ENCODE results near the gene PSMD1. TPM values are rescaled to one million over a fixed set of nuclear protein-coding genes. Genes with fewer than 3 reads are reported as not detected.
A peak's percentile ranks its signal among the peaks of the same experiment; 100 is the strongest.

The PSMD1 gene
- total and polyA plus RNA-seq, 2 experiments from 2014 or later, result 148 to 177 TPM

DNA sequence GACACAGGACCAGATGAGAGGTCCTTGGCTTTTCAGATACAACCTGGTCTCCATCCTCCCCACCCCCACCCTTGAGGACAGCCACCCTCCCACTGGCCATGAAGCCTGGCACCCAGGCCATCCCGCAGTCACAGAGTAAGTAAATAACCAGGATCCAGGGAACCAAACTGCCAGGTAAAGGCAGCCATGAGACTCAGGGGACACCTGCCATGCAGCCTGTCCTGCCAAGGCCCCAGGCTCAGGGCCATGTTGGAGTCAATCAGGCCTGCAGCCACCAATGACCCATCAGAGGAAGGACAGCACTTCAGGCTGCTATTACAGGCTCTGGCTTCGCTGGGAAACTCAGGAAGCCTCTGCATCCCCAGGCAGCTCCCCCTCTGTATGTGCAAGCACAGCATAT lies 45.1 kb upstream of the PSMD1 start (continued):
- TF ChIP-seq JUNB (IDR thresholded peaks at IDR 0.05; ENCODE audit: unreplicated experiment), result no peak
- TF ChIP-seq, protein P1, sequence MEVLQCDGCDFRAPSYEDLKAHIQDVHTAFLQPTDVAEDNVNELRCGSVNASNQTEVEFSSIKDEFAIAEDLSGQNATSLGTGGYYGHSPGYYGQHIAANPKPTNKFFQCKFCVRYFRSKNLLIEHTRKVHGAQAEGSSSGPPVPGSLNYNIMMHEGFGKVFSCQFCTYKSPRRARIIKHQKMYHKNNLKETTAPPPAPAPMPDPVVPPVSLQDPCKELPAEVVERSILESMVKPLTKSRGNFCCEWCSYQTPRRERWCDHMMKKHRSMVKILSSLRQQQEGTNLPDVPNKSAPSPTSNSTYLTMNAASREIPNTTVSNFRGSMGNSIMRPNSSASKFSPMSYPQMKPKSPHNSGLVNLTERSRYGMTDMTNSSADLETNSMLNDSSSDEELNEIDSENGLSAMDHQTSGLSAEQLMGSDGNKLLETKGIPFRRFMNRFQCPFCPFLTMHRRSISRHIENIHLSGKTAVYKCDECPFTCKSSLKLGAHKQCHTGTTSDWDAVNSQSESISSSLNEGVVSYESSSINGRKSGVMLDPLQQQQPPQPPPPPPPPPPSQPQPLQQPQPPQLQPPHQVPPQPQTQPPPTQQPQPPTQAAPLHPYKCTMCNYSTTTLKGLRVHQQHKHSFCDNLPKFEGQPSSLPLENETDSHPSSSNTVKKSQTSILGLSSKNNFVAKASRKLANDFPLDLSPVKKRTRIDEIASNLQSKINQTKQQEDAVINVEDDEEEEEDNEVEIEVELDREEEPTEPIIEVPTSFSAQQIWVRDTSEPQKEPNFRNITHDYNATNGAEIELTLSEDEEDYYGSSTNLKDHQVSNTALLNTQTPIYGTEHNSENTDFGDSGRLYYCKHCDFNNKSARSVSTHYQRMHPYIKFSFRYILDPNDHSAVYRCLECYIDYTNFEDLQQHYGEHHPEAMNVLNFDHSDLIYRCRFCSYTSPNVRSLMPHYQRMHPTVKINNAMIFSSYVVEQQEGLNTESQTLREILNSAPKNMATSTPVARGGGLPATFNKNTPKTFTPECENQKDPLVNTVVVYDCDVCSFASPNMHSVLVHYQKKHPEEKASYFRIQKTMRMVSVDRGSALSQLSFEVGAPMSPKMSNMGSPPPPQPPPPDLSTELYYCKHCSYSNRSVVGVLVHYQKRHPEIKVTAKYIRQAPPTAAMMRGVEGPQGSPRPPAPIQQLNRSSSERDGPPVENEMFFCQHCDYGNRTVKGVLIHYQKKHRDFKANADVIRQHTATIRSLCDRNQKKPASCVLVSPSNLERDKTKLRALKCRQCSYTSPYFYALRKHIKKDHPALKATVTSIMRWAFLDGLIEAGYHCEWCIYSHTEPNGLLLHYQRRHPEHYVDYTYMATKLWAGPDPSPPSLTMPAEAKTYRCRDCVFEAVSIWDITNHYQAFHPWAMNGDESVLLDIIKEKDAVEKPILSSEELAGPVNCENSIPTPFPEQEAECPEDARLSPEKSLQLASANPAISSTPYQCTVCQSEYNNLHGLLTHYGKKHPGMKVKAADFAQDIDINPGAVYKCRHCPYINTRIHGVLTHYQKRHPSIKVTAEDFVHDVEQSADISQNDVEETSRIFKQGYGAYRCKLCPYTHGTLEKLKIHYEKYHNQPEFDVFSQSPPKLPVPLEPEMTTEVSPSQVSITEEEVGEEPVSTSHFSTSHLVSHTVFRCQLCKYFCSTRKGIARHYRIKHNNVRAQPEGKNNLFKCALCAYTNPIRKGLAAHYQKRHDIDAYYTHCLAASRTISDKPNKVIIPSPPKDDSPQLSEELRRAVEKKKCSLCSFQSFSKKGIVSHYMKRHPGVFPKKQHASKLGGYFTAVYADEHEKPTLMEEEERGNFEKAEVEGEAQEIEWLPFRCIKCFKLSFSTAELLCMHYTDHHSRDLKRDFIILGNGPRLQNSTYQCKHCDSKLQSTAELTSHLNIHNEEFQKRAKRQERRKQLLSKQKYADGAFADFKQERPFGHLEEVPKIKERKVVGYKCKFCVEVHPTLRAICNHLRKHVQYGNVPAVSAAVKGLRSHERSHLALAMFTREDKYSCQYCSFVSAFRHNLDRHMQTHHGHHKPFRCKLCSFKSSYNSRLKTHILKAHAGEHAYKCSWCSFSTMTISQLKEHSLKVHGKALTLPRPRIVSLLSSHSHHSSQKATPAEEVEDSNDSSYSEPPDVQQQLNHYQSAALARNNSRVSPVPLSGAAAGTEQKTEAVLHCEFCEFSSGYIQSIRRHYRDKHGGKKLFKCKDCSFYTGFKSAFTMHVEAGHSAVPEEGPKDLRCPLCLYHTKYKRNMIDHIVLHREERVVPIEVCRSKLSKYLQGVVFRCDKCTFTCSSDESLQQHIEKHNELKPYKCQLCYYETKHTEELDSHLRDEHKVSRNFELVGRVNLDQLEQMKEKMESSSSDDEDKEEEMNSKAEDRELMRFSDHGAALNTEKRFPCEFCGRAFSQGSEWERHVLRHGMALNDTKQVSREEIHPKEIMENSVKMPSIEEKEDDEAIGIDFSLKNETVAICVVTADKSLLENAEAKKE (CRISPR knock-in tag; IDR thresholded peaks at IDR 0.05), result no peak

DNA sequence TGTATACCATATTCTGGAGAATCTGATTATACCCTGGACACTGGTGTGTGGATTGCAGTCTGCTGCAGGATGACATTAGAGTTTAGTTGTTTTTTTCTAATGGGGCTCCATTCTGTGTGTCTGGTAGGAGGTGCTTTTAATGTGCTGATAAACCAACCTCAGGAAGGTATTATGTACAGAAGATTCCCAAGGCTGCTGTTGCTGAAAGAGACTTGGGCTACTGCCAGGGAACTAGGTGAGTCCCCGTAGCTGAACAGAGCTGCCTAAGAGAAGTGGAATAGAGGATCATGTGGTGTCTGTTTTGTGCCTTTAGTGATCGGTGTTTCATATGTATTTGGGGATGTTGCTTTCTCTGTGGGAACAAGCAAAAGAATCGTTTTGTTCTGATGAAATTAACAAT lies 44.2 kb upstream of the PSMD1 start:
- DNase-seq (ENCODE audit: low spot score) (no peak), ATAC-seq (no peak)
- Histone ChIP-seq H3K4me3 (no peak overlapping the region), H3K79me2 (replicated peaks; ENCODE audit: insufficient read depth) (no peaks in the 10 kb centered on the region), H3F3A (replicated peaks; ENCODE audit: low read depth) (no peaks in the 10 kb centered on the region), H3K36me3 (ENCODE audit: insufficient read depth) (no peaks in the 10 kb centered on the region), H3K4me1 (ENCODE audit: insufficient read depth) (no peaks in the 10 kb centered on the region; the same call in 1 of the 2 replicates), H4K20me1 (replicated peaks; ENCODE audit: insufficient read depth) (no peaks in the 10 kb centered on the region), H3K27ac (ENCODE audit: low read depth) (no peak overlapping the region), H2AFZ (0 out of 2 replicates have a peak overlapping the region, but pooled peaks have one; percentile 43), H3K27me3 (ENCODE audit: insufficient read depth) (no peaks in the 10 kb centered on the region), H3K9me2 (ENCODE audit: insufficient read depth) (no peaks in the 10 kb centered on the region), H3K4me2 (no peak overlapping the region)
- H3K27ac Mint-ChIP-seq, result no peak overlapping the region
- no peaks in the 10 kb centered on the region; the same call in 2 of the 3 replicates for H3K36me3 Mint-ChIP-seq (ENCODE audit: low read depth)
- peaks cover 13% of the 10 kb centered on the region for H3K27me3 Mint-ChIP-seq (ENCODE audit: insufficient read depth, low read depth, poor library complexity)
- H3K4me3 Mint-ChIP-seq, result no peak overlapping the region
- peaks cover 17% of the 10 kb centered on the region for H3K4me1 Mint-ChIP-seq
- no peaks in the 10 kb centered on the region for H3K9me3 Mint-ChIP-seq
- TF ChIP-seq EZH2phosphoT487 (IDR thresholded peaks at IDR 0.05; ENCODE audit: unreplicated experiment) (no peak), CREB1 (CRISPR knock-in tag; IDR thresholded peaks at IDR 0.05; ENCODE audit: low read depth) (no peak), EZH2 (IDR thresholded peaks at IDR 0.05; ENCODE audit: low read depth, unreplicated experiment) (no peak)
- TF ChIP-seq, protein P2, sequence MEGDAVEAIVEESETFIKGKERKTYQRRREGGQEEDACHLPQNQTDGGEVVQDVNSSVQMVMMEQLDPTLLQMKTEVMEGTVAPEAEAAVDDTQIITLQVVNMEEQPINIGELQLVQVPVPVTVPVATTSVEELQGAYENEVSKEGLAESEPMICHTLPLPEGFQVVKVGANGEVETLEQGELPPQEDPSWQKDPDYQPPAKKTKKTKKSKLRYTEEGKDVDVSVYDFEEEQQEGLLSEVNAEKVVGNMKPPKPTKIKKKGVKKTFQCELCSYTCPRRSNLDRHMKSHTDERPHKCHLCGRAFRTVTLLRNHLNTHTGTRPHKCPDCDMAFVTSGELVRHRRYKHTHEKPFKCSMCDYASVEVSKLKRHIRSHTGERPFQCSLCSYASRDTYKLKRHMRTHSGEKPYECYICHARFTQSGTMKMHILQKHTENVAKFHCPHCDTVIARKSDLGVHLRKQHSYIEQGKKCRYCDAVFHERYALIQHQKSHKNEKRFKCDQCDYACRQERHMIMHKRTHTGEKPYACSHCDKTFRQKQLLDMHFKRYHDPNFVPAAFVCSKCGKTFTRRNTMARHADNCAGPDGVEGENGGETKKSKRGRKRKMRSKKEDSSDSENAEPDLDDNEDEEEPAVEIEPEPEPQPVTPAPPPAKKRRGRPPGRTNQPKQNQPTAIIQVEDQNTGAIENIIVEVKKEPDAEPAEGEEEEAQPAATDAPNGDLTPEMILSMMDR (conservative IDR thresholded peaks at IDR 0.05; ENCODE audit: low read depth in 2 of 2), result no peak
- TF ChIP-seq, protein P3, sequence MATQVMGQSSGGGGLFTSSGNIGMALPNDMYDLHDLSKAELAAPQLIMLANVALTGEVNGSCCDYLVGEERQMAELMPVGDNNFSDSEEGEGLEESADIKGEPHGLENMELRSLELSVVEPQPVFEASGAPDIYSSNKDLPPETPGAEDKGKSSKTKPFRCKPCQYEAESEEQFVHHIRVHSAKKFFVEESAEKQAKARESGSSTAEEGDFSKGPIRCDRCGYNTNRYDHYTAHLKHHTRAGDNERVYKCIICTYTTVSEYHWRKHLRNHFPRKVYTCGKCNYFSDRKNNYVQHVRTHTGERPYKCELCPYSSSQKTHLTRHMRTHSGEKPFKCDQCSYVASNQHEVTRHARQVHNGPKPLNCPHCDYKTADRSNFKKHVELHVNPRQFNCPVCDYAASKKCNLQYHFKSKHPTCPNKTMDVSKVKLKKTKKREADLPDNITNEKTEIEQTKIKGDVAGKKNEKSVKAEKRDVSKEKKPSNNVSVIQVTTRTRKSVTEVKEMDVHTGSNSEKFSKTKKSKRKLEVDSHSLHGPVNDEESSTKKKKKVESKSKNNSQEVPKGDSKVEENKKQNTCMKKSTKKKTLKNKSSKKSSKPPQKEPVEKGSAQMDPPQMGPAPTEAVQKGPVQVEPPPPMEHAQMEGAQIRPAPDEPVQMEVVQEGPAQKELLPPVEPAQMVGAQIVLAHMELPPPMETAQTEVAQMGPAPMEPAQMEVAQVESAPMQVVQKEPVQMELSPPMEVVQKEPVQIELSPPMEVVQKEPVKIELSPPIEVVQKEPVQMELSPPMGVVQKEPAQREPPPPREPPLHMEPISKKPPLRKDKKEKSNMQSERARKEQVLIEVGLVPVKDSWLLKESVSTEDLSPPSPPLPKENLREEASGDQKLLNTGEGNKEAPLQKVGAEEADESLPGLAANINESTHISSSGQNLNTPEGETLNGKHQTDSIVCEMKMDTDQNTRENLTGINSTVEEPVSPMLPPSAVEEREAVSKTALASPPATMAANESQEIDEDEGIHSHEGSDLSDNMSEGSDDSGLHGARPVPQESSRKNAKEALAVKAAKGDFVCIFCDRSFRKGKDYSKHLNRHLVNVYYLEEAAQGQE (IDR thresholded peaks at IDR 0.05; ENCODE audit: unreplicated experiment), result no peak

Data from GM23338 (cell line).